ENCODE measurements around the gene TMEM236.

GRCh38 chr10:17811146-17811865, 59.3 kb downstream of the TMEM236 start:
- TF ChIP-seq CTCF (IDR thresholded peaks at IDR 0.05; ENCODE audit: low read depth, low read length, poor library complexity, severe bottlenecking) = no peak
- TF ChIP-seq EZH2phosphoT487 (IDR thresholded peaks at IDR 0.05; ENCODE audit: borderline replicate concordance, low read length) = no peak
